GM19025 (cell line): Measurements from ENCODE around the gene UBA52.

ENCODE experiments used
- ATAC-seq: cut with Tn5 transposase; IDR thresholded peaks from one replicate; pipeline ENCODE4 v1.9.1; 2021; ENCODE audit warnings: mild to moderate bottlenecking, low read depth, moderate library complexity; ENCODE audit not compliant: unreplicated experiment

Gene UBA52

DNA sequence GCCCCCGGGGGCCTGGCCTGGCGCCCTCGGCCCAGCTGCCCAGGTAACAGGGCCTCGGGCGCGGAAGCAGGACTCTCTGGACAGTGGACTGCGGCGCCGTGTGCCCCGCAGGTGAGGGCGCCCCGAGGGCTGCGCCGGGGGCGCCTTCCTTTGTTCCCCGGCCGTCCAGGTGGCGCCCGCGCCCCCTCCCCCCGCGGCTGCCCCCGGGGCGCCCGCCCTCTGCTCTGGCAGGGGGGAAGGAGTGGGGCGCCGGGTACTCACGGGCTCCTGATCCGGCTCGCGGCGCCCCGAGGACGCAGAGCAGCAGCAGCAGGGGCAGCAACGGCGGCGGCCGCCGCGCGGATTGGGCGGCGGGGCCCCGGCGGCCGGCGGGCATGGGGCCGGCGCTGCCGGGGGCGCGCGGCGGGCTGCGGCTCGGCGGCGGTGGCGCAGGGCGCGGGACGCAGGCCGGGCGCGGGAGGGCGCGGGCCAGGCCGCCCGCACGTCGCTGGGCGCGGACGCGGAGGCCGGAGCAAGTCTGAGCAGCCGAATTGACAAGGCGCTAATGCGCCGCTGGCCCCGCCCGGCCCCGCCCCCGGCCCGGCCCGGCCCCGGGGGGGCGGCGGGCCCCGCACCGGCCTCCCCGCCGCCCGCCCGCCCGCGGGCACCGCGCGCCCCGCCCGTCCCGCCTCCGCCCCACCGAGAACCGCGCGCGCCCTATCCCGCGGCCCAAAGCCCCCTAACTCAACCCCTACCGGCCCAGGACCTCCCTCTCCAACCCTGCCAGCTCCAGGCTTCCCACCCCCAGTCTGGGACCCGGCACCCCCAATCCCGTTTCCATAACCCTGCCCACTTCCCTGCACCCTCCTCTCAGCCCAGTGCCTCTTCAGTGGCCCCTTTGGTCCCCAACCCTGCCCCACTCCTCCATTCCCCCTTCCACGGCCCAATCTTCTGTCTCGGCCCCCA is 34.9 kb downstream of the UBA52 start, which contains the start of gene CRLF1:
Gene CRLF1, minus strand, starts transcription at position 519 of the 945 bp plus-strand sequence. Its CDS starts 143 bp downstream, at position 376.
- ATAC-seq: no peak

DNA sequence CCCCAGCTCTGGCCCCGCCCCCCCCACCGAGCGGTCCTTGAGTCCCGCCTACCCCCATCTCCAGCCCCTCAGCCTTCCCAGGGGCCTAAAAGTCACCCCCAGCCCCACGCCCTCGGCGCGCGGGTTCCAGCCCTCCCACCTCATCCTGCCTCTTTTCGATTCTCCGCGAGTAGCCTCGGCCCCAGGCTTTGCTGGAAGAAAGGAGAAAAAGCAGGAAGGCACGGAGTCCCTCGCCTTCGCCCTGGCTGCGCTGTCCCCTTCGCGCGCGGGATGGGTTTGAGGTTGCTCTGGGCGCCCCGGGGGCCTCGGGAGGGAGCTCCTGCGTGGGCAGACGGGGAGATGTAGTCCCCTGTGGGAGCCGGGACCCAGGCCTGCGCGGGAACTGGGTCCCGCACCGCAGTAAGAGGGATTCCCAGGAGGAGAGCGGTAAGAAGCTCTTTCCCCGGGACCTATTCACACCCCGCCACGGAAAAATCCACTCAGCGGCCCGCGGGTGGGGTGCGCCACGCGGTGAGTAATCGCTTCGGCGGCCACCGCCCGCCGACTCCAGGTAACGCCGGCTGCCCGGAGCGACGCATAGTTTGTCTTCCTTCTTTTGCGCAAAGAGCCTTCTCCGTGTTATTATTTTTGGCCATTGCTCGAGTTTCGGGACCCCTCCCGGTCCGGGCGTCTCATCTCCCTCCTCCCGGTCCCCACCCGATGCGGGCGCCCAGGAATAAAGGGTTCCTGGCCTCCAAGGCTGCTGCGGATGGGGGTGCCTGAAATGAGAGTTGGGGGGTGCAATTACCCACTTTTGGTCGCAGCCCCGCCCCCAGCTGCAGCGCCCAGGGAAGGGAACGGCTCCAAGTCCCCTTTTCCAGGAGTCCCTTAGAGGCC is 35.8 kb downstream of the UBA52 start:
- no peak for ATAC-seq

DNA sequence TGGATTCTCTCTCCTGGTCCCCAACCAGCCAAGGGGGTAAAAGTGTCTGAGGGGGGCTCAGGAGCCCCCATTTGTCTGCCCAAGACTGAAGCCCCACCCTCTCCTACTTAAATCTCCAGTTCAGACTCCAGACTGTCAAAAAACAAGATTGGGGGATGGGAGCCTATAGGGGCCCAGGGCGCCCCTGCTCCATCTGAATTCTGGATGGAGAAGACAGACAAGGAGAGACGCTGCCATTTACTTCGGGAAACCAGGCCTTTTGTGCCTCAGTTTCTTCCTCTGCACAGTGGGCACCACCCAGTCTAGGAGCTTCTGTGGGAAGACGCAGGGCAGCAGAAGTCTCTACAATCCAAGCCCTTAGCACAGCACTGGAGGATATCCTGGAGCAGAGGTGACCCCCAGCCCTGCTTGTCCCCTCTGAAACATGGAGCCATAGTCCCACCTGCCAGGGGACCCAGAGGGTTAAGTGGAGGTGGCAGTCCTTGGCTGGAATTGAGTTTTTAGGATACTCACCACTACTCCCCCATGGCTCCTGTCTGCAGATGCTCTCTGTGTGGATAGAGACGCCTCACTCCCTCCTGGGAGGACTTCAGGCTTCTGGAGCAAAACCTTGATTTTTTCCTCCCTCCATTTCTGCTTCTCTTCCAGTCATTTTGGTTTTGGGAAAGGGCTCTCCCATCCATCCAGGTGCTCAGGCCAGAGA is 36.6 kb downstream of the UBA52 start:
- no peak for ATAC-seq

DNA sequence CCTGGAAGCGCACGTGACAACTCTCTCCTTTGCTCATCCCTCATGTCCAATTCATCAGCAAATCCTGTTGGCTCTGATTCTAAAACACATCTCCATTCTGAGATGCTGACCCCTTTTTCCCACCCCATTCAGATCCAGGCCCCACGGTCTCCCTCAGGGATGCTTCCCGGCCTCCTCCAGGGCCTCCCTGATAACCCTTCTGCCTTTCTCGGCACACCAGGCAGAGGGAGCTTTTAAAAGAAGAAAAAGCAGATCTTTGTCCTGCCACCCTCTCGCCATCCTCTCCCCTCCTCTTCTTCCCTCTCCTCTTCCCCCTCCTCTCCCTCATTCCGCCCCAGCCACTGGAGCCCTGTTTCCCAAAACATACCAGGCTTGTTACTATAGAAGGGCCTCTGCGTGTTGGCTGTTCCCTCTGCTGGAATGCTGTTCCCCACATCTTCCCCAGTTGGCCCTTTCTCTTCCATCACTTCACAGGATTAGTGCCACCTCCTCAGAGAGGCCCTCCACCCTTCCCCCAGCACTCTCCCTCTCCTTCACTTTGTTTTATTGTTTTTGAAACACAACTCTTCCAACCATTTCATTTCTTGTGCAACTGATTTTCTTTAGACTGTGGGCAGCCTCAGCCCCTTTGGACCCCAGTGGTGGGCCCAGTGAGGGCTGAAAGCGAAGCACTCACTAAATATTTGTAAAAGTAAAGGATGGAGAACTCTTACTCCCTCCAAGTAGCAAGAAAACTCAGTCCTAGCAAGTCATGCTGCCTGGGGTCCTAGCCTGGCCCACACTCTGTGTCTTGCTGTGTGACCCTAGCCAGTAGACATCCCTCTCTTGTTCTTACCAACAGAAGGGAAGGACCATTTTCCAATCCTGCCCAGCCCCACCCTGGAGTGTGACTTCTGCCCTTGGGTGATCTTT is 37.4 kb downstream of the UBA52 start:
- no peak for ATAC-seq

DNA sequence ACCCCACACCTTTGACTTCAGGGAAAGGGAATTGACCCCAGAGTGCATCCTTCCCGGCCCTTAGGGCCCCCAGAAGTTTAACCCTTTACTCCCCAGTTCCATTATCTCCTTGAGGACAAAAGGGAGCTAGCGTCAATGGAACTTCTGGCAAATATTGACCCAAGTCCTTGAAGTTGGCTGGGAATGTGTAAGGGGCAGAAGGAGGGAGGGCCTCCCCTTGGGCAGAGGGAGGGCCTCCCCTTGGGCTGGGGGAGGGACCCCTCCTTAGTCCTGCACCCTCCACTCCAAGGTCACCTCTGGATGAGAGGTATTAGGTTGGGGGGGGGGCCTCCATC is 38.0 kb downstream of the UBA52 start:
- no peak for ATAC-seq

DNA sequence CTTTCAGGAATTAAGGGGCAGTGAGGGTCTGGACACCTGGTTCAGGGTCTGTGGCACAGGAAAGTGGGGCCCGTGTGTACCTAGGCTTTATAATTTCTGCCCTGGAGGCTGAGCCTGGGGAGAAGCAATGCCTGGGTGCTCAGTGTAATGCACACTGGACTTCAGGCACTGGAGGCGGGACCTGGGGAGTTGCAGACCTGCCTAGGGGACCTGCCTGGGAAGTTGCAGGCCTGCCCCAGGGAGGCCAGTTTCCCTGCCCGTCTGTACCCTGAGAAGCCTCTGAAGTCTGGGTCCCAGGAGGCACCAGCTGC is 38.5 kb downstream of the UBA52 start:
- no peak for ATAC-seq

DNA sequence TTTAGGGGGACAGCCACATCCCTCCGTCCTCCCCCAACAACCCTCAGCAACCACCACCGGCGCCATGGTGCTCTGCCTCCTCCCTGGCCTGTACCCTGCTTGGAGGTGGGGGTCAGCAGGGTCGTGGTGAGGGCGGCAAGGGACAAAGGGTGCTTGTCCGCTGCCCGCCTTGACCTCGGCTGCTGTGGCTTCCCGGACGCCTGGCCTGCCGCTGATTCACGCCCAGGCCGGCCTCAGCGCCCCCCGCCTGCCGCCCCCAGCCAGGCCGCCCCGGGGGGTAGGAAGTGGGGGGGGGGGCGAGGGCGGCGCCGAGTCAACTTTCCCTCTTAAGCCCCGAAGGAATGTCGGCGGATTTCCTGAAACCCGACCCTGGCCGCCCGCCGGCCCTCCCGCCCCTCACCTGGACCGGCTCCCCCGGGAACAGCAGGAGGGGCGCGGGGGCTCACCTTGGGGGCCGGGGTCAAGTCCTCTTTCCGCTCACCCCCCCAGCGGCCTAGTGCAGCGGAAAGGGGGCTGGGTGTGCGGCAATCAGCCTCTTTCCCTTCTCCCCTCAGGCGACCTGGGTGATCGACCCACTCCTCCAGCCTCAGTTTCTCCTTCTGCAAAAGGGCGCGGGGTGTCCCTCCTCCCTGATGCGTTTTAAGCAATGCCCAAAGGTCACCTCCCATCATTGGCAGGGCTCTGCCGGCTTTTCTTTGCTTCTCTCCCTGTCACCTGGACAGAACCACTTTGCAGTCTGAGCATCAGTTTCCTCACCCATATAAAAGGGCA is 39.1 kb downstream of the UBA52 start:
- ATAC-seq: no peak

DNA sequence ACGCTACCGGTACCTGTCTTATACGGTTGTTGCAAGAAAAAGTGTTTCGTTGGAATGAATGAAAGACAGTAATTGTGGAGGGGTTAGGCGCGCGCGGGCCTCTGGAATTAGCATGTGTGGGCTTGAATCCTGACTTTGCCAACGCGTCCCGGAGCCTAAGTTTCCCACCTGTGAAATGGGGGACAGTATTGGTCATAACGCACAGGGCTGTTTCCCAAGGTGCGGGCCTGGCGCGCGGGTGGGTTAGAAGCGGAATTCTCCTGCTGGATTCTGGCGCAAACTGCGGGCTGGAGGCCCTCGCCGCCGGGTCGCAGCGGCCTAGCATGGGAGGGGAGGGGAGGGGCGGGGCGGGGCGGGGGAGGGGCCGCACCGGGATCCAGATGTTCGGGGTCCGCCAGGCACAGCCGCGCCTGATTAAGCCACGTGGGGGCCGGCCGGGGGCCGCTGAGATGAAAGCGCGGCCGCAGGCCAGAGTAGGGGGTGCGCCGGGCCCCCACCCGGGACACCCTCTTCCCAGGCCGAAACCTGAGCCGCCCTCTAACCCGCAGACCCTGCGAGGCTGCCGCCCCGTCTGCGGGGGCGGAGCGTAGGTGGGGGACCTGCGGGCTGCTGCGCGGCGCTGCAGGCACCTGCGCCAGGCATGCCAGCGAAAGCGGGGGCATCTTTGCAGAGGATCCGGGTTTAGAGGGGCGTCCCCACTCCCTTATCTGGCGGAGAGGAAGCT is 39.8 kb downstream of the UBA52 start:
- no peak for ATAC-seq

DNA sequence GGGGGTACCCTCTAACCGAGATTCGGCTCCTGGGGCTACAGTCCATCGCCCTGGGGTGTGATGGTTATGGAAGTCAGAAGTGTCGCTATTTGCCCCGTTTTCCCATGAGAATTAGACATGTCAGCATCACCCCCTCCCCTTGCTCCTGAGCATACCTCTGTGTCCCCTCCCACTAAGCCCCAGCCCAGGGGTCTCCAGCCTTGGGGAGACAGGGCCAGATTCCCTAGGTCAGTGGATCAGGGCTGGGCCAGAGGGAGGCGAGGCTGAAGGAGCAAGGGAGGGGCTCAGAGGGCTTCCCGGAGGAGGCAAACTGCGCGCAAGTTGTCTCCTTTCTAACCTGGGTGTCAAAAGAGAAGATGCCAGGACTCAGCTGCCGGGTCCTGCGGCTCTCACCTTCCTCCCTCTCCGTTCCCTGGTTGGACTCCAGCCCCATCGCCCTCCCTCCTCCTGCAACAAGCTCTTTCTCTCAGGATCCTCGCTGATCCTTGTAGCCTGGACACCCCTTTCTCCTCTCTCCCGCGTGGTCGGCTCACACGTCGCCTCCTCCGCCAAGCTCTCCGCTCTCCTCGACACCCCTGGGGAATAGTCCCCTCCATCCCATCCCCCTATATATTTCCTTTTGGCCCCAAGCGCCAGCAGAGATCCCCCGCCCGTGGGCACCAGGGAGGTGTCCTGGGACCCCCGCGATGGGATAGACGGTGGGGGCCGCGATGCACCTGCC is 40.6 kb downstream of the UBA52 start:
- no peak for ATAC-seq

DNA sequence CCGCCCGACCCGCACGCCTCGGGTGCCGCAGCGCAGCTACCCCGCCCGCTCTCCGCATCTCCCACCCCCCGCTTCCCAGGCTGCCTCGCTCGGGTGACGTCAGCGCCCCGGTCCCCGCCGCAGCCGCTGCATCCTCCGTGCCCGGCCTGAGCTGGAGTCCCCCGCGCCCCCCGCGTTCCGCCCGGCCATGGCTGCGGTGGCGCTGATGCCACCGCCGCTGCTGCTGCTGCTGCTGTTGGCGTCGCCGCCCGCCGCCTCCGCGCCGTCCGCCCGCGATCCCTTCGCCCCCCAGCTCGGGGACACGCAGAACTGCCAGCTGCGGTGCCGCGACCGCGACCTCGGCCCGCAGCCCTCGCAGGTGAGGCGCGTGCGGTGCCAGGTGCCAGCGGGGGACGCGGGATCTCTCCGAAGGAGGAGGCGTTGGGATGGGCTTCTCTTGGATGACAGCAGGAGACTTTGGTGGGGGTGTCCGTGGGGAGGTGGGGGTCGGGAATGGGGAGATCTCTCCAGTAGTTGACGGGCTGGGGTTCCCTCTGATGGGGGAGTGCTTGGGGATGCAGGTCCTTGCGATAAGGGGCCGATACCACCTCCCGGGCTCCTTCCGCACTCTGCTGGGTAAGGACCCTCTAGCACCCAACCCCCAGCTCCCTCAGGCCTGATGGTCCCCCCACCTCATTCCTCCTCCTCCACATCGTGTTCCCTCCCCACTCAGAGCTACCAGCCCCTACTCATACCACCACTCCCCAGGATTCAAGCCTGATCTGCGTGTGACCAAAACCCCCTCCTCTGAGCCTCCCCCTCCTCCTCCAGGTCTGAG is 41.3 kb downstream of the UBA52 start, which contains the start of gene TMEM59L:
Gene TMEM59L, plus strand, starts transcription at position 99 of the 817 bp plus-strand sequence. Its CDS starts 89 bp downstream, at position 188.
- no peak for ATAC-seq

DNA sequence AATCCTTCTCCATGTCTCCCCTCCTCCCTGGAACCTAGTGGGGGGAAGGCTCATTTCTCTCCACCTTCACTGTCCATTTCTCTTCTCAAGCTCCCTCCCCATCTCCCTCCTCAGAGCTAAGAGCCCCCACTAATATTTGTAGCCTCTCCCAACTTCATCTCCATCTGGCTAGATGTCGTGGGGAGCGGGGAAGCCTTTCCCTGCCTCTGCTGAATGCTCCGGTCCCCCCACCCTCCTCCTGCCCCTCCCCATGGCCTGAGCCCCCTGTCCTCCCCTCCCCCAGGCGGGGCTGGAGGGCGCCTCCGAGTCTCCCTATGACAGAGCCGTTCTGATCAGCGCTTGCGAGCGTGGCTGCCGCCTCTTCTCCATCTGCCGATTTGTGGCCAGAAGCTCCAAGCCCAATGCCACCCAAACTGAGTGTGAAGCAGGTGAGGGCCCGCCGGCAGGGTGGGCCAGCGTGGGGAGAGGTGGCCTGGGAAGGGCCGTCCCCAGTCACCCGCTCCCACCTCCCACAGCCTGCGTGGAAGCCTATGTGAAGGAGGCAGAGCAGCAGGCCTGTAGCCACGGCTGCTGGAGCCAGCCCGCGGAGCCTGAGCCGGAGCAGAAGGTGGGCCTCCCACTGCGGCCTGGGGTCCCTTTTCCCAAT is 42.1 kb downstream of the UBA52 start:
- ATAC-seq: no peak

DNA sequence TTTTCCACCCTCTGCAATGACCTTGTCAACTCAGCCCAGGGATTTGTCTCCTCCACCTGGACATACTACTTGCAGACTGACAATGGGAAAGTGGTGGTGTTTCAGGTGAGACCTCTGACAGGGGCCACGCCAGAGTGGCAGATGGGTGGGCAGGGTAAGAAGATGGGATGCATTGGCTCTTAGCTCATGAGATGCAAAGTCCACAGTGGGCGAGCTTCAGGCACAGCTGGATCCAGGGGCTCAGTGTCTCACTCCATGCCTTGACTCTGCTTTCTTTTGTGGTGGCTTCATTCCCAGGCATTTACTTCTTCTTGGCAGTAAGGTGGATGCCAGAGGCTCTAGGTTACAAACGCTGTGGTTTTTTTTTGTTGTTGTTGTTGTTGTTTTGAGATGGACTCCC is 44.4 kb downstream of the UBA52 start:
- ATAC-seq: no peak

DNA sequence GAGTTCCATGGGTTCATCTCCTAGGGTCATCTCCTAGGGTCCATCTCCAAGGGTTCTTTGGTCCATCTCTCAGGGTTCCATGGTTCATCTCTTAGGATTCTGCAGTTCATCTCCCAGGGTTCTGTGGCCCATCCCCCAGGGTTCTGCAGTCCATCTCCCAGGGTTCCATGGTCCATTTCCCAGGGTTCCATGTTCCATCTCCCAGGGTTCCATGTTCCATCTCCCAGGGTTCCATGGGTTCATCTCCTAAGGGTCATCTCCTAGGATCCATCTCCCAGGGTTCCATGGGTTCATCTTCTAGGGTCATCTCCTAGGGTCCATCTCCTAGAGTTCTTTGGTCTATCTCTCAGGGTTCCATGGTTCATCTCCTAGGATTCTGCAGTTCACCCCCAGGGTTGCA is 45.9 kb downstream of the UBA52 start:
- ATAC-seq: no peak

DNA sequence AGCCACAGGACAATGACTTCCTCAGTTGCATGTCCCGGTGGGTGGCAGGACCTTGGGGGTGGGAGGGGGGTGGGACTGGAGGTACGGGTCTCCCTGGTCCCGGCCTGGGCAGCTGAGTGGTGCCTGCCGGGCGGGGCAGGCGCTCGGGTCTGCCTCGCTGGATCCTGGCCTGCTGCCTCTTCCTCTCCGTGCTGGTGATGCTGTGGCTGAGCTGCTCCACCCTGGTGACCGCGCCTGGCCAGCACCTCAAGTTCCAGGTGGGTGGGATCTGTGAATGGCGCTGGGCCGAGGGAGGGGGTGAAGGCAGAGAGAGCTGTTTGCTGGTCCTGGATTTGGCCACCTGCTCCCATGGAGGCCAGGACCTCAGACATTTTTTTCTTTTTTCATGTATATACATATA is 46.6 kb downstream of the UBA52 start:
- ATAC-seq: no peak

DNA sequence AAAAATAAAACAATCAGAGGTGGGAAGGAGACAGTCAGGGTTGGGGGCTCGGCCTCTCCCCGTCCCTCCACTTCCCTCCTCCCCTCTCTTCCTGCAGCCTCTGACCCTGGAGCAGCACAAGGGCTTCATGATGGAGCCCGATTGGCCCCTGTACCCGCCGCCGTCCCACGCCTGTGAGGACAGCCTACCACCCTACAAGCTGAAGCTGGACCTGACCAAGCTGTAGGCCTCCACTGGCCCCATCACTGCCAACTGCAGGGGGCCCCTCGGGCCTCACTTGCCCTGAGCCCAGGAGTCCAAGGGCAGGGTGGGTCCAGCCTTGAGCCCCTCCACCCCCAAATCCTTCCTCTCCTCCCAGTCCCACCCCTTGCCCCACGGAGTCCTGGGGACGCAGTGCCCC is 48.7 kb downstream of the UBA52 start:
- no peak for ATAC-seq

DNA sequence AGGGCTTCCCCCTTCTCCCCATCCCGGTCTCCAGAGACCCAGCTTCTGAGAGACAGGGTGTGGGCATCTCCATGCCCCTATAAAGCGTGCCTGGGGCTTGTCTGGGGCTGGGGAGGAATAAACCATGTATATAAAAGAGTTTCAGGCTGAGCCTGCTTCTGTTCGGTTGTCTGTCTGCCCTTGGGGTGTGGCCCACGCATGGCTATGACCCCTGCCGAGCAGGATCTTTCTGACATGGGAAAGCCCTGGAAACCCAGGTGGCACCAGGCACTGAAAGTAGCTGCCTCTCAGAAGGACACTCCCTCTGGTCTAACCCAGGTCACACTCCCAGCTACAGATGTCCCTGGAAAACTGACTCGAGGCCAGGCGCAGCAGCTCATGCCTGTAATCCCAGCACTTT is 49.2 kb downstream of the UBA52 start:
- no peak for ATAC-seq

DNA sequence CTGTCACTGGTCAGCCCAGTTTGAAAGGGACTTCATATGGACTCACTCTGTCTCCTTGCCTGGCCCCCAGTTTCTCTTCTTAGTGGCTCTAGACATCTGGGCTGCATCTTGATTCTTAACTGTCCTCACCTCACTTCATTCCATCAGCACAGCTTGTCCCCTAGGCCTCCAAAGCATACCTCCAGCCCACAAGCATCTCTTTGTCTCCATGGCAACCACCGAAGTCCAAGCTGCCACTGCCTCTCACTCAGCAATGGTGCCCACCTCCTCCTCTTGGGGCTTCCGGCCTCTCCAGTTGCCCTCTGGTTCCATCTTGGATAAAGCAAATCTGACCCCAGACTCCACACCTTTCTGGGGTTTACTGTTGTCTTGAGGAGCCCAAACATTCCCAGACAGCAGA is 55.2 kb downstream of the UBA52 start:
- no peak for ATAC-seq
